Hepatocyte (in vitro differentiated cells): ENCODE results near the gene DDTL.
"Not testable (repeated sequence)": the region's sequence is repeated elsewhere in the genome, so short reads cannot be mapped to it uniquely, and the experiment has no call there.

Source experiments
- CTCF ChIP-seq: fragments of 200-600 bp; sonication (generic); IDR thresholded peaks from 2 replicates; pipeline ENCODE4 v1.5.1; 2016; ENCODE audit warnings: antibody characterized with exemption, mild to moderate bottlenecking; ENCODE audit not compliant: poor library complexity
- EZH2 ChIP-seq: fragments of 200-600 bp; sonication (generic); IDR thresholded peaks from 2 replicates; pipeline ENCODE4 v1.6.1; 2016; ENCODE audit warnings: antibody characterized with exemption, mild to moderate bottlenecking, borderline replicate concordance

GRCh38 chr22:23974836-23975352 lies 8.2 kb downstream of the DDTL start:
- TF ChIP-seq CTCF, EZH2: not testable (repeated sequence)
